ENCODE measurements around the gene CFAP206. TPM values are rescaled to one million over a fixed set of nuclear protein-coding genes. Genes with fewer than 3 reads are reported as not detected.

The CFAP206 gene
- total RNA-seq, 2 experiments from 2014 or later: 0.11 TPM; not detected in 1

GRCh38 chr6:87382861-87383260, 24.9 kb upstream of the CFAP206 start:
- no peak for ATAC-seq (ENCODE audit: poor library complexity)
- no peaks in the 10 kb centered on the region for H3K4me1 ChIP-seq (ENCODE audit: insufficient read depth, low read length)
- H3K4me3 Mint-ChIP-seq: no peak overlapping the region
- no peak for DNase-seq
- POLR2A ChIA-PET: no interaction called here
- H3K9me3 Mint-ChIP-seq: no peaks in the 10 kb centered on the region
- no peaks in the 10 kb centered on the region for H3K27me3 ChIP-seq (ENCODE audit: control insufficient read depth in 1 of 2, insufficient read depth in 2 of 2, low read length in 2 of 2)
- intact Hi-C loops (cut with DNase I, micrococcal nuclease): no loop called here
- CTCF ChIA-PET: no interaction called here
- H3K4me3 ChIP-seq (ENCODE audit: low read length): no peak overlapping the region
- H3K36me3 ChIP-seq (ENCODE audit: insufficient read depth, low read length): no peaks in the 10 kb centered on the region
- H3K27ac ChIP-seq (ENCODE audit: low read depth in 1 of 2, low read length in 2 of 2): no peak overlapping the region
- no peak for TF ChIP-seq CTCF (IDR thresholded peaks at IDR 0.05)
- no peak overlapping the region for H3K27ac Mint-ChIP-seq
- H3K36me3 Mint-ChIP-seq (ENCODE audit: low read depth): no peaks in the 10 kb centered on the region
- no peaks in the 10 kb centered on the region for H3K27me3 Mint-ChIP-seq
- H3K4me1 Mint-ChIP-seq (ENCODE audit: low read depth): no peaks in the 10 kb centered on the region
- H3K9me3 ChIP-seq (ENCODE audit: control insufficient read depth in 1 of 2, insufficient read depth in 1 of 2, low read length in 2 of 2): no peaks in the 10 kb centered on the region

GRCh38 chr6:87384038-87384437, 23.7 kb upstream of the CFAP206 start:
- POLR2A ChIA-PET: no interaction called here
- no peaks in the 10 kb centered on the region for H3K4me1 Mint-ChIP-seq (ENCODE audit: low read depth)
- H3K9me3 Mint-ChIP-seq: no peaks in the 10 kb centered on the region
- intact Hi-C loops (cut with DNase I, micrococcal nuclease): no loop called here
- no peak overlapping the region for H3K4me3 Mint-ChIP-seq
- DNase-seq (no peak), ATAC-seq (ENCODE audit: poor library complexity) (no peak)
- CTCF ChIA-PET: no interaction called here
- no peaks in the 10 kb centered on the region for H3K36me3 Mint-ChIP-seq (ENCODE audit: low read depth)
- no peaks in the 10 kb centered on the region for H3K36me3 ChIP-seq (ENCODE audit: insufficient read depth, low read length)
- H3K4me3 ChIP-seq (ENCODE audit: low read length): no peak overlapping the region
- H3K4me1 ChIP-seq (ENCODE audit: insufficient read depth, low read length): no peaks in the 10 kb centered on the region
- no peak overlapping the region for H3K27ac Mint-ChIP-seq
- H3K27me3 ChIP-seq (ENCODE audit: control insufficient read depth in 1 of 2, insufficient read depth in 2 of 2, low read length in 2 of 2): no peaks in the 10 kb centered on the region
- H3K27me3 Mint-ChIP-seq: no peaks in the 10 kb centered on the region
- no peak for TF ChIP-seq CTCF (IDR thresholded peaks at IDR 0.05)
- no peak overlapping the region for H3K27ac ChIP-seq (ENCODE audit: low read depth in 1 of 2, low read length in 2 of 2)
- H3K9me3 ChIP-seq (ENCODE audit: control insufficient read depth in 1 of 2, insufficient read depth in 1 of 2, low read length in 2 of 2): no peaks in the 10 kb centered on the region

- H3K36me3 Mint-ChIP-seq (ENCODE audit: low read depth): no peaks in the 10 kb centered on the region
- POLR2A ChIA-PET: no interaction called here
- no peak overlapping the region for H3K27ac Mint-ChIP-seq
- H3K9me3 ChIP-seq (ENCODE audit: control insufficient read depth in 1 of 2, insufficient read depth in 1 of 2, low read length in 2 of 2): no peaks in the 10 kb centered on the region
- no peaks in the 10 kb centered on the region for H3K27me3 Mint-ChIP-seq
- no peaks in the 10 kb centered on the region for H3K4me1 ChIP-seq (ENCODE audit: insufficient read depth, low read length)
- no peak for TF ChIP-seq CTCF (IDR thresholded peaks at IDR 0.05)
- no peak for ATAC-seq (ENCODE audit: poor library complexity)
- H3K9me3 Mint-ChIP-seq: no peaks in the 10 kb centered on the region
- H3K36me3 ChIP-seq (ENCODE audit: insufficient read depth, low read length): no peaks in the 10 kb centered on the region
- no peaks in the 10 kb centered on the region for H3K27me3 ChIP-seq (ENCODE audit: control insufficient read depth in 1 of 2, insufficient read depth in 2 of 2, low read length in 2 of 2)
- intact Hi-C loops (cut with DNase I, micrococcal nuclease): no loop called here
- H3K27ac ChIP-seq (ENCODE audit: low read depth in 1 of 2, low read length in 2 of 2): no peak overlapping the region
- no peaks in the 10 kb centered on the region for H3K4me1 Mint-ChIP-seq (ENCODE audit: low read depth)
- DNase-seq: no peak
- H3K4me3 ChIP-seq (ENCODE audit: low read length): no peak overlapping the region
- no peak overlapping the region for H3K4me3 Mint-ChIP-seq
- CTCF ChIA-PET: no interaction called here
These were observed 23.3 kb upstream of the CFAP206 start for GRCh38 chr6:87384449-87384848.

Data from CD4-positive, alpha-beta T cell (primary cell).